OCI-LY7 (cell line): ENCODE results near the gene CLRN3. TPM values are rescaled to one million over a fixed set of nuclear protein-coding genes. Genes with fewer than 3 reads are reported as not detected.

Source experiments
- BruUV-seq: library from RNA; stranded (reverse); fragments of 400-500 nt; replicated peaks from 2 replicates; lab custom pipeline; 2021; lab: Mats Ljungman, UMichigan
- CTCF ChIA-PET: fragments of 300-600 bp; sonication (Branson Sonifier 250); formaldehyde crosslinking; loops from one replicate; lab custom pipeline; 2022; ENCODE audit warnings: antibody characterized with exemption; ENCODE audit not compliant: unreplicated experiment; lab: Charles Lee
- POLR2A ChIA-PET: fragments of 300-600 bp; sonication (Branson Sonifier 250); formaldehyde crosslinking; loops from one replicate; lab custom pipeline; 2022; ENCODE audit warnings: antibody characterized with exemption; lab: Charles Lee
- DNase-seq: peaks from one replicate; pipeline ENCODE4 v3.0.0-alpha.2; 2015; ENCODE audit warnings: low spot score
- H2AFZ ChIP-seq: fragments of 200-600 bp; sonication (generic), shearing (Covaris generic); 2 replicates; pipeline ENCODE4 v1.6.1; 2014; ENCODE audit warnings: mild to moderate bottlenecking, antibody characterized with exemption, low read length, moderate library complexity
- H3K27ac ChIP-seq: fragments of 200-600 bp; sonication (generic); 2 replicates; pipeline ENCODE4 v1.5.1; 2014; ENCODE audit warnings: mixed run types, low read depth, mild to moderate bottlenecking, moderate library complexity, low read length, inconsistent platforms; ENCODE audit not compliant: poor library complexity, severe bottlenecking
- H3K36me3 ChIP-seq: fragments of 200-600 bp; sonication (generic); 2 replicates; pipeline ENCODE4 v1.6.1; 2014; ENCODE audit warnings: mild to moderate bottlenecking, antibody characterized with exemption, low read length, moderate library complexity, mixed read lengths; ENCODE audit not compliant: insufficient read depth
- H3K4me1 ChIP-seq: fragments of 200-600 bp; sonication (generic); 2 replicates; pipeline ENCODE4 v1.5.1; 2014; ENCODE audit warnings: mild to moderate bottlenecking, low read length; ENCODE audit not compliant: insufficient read depth, poor library complexity, severe bottlenecking
- H3K4me2 ChIP-seq: fragments of 200-600 bp; sonication (generic); 2 replicates; pipeline ENCODE4 v1.6.1; 2014; ENCODE audit warnings: mild to moderate bottlenecking, low read length
- H3K4me3 ChIP-seq: fragments of 200-600 bp; sonication (generic); 2 replicates; pipeline ENCODE4 v1.5.1; 2014; ENCODE audit warnings: mild to moderate bottlenecking, low read depth, low read length; ENCODE audit not compliant: poor library complexity, severe bottlenecking
- H3K79me2 ChIP-seq: fragments of 200-600 bp; sonication (generic); 2 replicates; pipeline ENCODE4 v1.6.1; 2016; ENCODE audit warnings: low read depth, mild to moderate bottlenecking, low read length, moderate library complexity, mixed read lengths; ENCODE audit not compliant: insufficient read depth
- H3K9me2 ChIP-seq: fragments of 200-600 bp; sonication (generic); 2 replicates; pipeline ENCODE4 v1.6.1; 2016; ENCODE audit warnings: mild to moderate bottlenecking, low read length, mixed read lengths; ENCODE audit not compliant: insufficient read depth
- H3K9me3 ChIP-seq: fragments of 200-600 bp; sonication (generic); 2 replicates; pipeline ENCODE4 v1.6.1; 2014; ENCODE audit warnings: mild to moderate bottlenecking, mixed run types, low read length, mixed read lengths
- H4K20me1 ChIP-seq: fragments of 200-600 bp; sonication (generic); 2 replicates; pipeline ENCODE4 v1.6.1; 2014; ENCODE audit warnings: mild to moderate bottlenecking, antibody characterized with exemption, low read length, moderate library complexity, mixed read lengths; ENCODE audit not compliant: insufficient read depth
- CTCF ChIP-seq: fragments of 200-600 bp; sonication (generic); conservative IDR thresholded peaks from 2 replicates; pipeline ENCODE4 v1.5.1; 2014; ENCODE audit warnings: mild to moderate bottlenecking, antibody characterized with exemption, low read length, moderate library complexity, mixed read lengths
- EZH2phosphoT487 ChIP-seq: fragments of 200-600 bp; sonication (generic); IDR thresholded peaks from 2 replicates; pipeline ENCODE4 v1.6.1; 2018; ENCODE audit warnings: low read depth, borderline replicate concordance, mild to moderate bottlenecking, mixed run types, antibody characterized with exemption, low read length, moderate library complexity, mixed read lengths
- intact Hi-C: fragments of 100-400 bp; cut with micrococcal nuclease; formaldehyde crosslinking; loops from one replicate; pipeline ENCODE4 v1.10.0; 2022; ENCODE audit not compliant: unreplicated experiment
- total RNA-seq, 2 experiments: library from RNA; depleted of rRNA in 1 of 2; stranded (reverse); fragments of >200 nt in 1 of 2; shearing (Covaris generic) in 1 of 2; gene quantifications; 2 replicates each; pipeline ENCODE4 v1.2.3, GENCODE V29; 2014 to 2022

The CLRN3 gene
- total RNA-seq, 2 experiments from 2014 or later: not detected

- no peak overlapping the region for H2AFZ ChIP-seq
- TF ChIP-seq EZH2phosphoT487: no peak
- no peak for TF ChIP-seq CTCF
- POLR2A ChIA-PET: no interaction called here
- H3K79me2 ChIP-seq: no peaks in the 10 kb centered on the region
- no peak overlapping the region for H3K27ac ChIP-seq
- no peak for DNase-seq
- CTCF ChIA-PET: no interaction called here
- no peaks in the 10 kb centered on the region for H4K20me1 ChIP-seq
- H3K36me3 ChIP-seq: no peaks in the 10 kb centered on the region
- H3K4me3 ChIP-seq: no peak overlapping the region
- no TSS peak for BruUV-seq
- no peaks in the 10 kb centered on the region for H3K4me1 ChIP-seq
- H3K9me3 ChIP-seq: no peaks in the 10 kb centered on the region
- no peaks in the 10 kb centered on the region for H3K9me2 ChIP-seq
- intact Hi-C loops: no loop called here
- H3K4me2 ChIP-seq: no peak overlapping the region
Observed at GRCh38 chr10:127935071-127935561, 42.4 kb upstream of the CLRN3 start.

GRCh38 chr10:127934383-127934782, 41.6 kb upstream of the CLRN3 start:
- TF ChIP-seq EZH2phosphoT487 (no peak), CTCF (no peak)
- BruUV-seq: no TSS peak
- H3K27ac ChIP-seq: no peak overlapping the region
- H4K20me1 ChIP-seq: no peaks in the 10 kb centered on the region
- no peak for DNase-seq
- POLR2A ChIA-PET: no interaction called here
- H3K4me3 ChIP-seq: no peak overlapping the region
- no peaks in the 10 kb centered on the region for H3K9me2 ChIP-seq
- no peaks in the 10 kb centered on the region for H3K79me2 ChIP-seq
- no peak overlapping the region for H3K4me2 ChIP-seq
- no peaks in the 10 kb centered on the region for H3K4me1 ChIP-seq
- CTCF ChIA-PET: no interaction called here
- no peak overlapping the region for H2AFZ ChIP-seq
- intact Hi-C loops: no loop called here
- H3K36me3 ChIP-seq: no peaks in the 10 kb centered on the region
- H3K9me3 ChIP-seq: no peaks in the 10 kb centered on the region

- H3K27ac ChIP-seq: no peak overlapping the region
- no peaks in the 10 kb centered on the region for H3K79me2 ChIP-seq
- H3K4me2 ChIP-seq: no peak overlapping the region
- TF ChIP-seq CTCF (no peak), EZH2phosphoT487 (no peak)
- H3K9me3 ChIP-seq: no peaks in the 10 kb centered on the region
- no peak overlapping the region for H2AFZ ChIP-seq
- no peaks in the 10 kb centered on the region for H3K9me2 ChIP-seq
- intact Hi-C loops: no loop called here
- no TSS peak for BruUV-seq
- CTCF ChIA-PET: no interaction called here
- POLR2A ChIA-PET: no interaction called here
- H4K20me1 ChIP-seq: no peaks in the 10 kb centered on the region
- H3K4me3 ChIP-seq: no peak overlapping the region
- DNase-seq: no peak
- H3K4me1 ChIP-seq: no peaks in the 10 kb centered on the region
- no peaks in the 10 kb centered on the region for H3K36me3 ChIP-seq
Observed at GRCh38 chr10:127933271-127933670, 40.5 kb upstream of the CLRN3 start.
